Nephron (organoid): Measurements from ENCODE around the gene PCDHGA1.
"Not testable (repeated sequence)": the region's sequence is repeated elsewhere in the genome, so short reads cannot be mapped to it uniquely, and the experiment has no call there.

ENCODE experiments used
- H3K27ac Mint-ChIP-seq, 3 experiments: 2 replicates each; pipeline ENCODE4 v1.8.0; 2020; ENCODE audit warnings: mixed read lengths in 3 of 3, mild to moderate bottlenecking in 2 of 3, moderate library complexity in 1 of 3
- H3K27me3 Mint-ChIP-seq: 2 replicates; pipeline ENCODE4 v1.8.0; 2021; ENCODE audit warnings: low read depth, mild to moderate bottlenecking, moderate library complexity, mixed read lengths
- H3K36me3 Mint-ChIP-seq: 2 replicates; pipeline ENCODE4 v1.8.0; 2020; ENCODE audit warnings: low read depth, mixed read lengths
- H3K4me1 Mint-ChIP-seq: 2 replicates; pipeline ENCODE4 v1.8.0; 2020; ENCODE audit warnings: mixed read lengths
- H3K4me3 Mint-ChIP-seq, 3 experiments: 2 replicates each; pipeline ENCODE4 v1.8.0; 2020; ENCODE audit warnings: mild to moderate bottlenecking in 3 of 3, mixed read lengths in 3 of 3, moderate library complexity in 2 of 3
- H3K9me3 Mint-ChIP-seq: 2 replicates; pipeline ENCODE4 v1.8.0; 2020; ENCODE audit warnings: mixed read lengths
- CTCF ChIP-seq, 3 experiments: fragments of 200-600 bp; sonication (generic); IDR thresholded peaks; one replicate each; pipeline ENCODE4 v1.5.0; 2021; ENCODE audit warnings: antibody characterized with exemption in 3 of 3; ENCODE audit not compliant: unreplicated experiment in 3 of 3

Gene PCDHGA1

GRCh38 chr5:141343953-141344463, 13.7 kb downstream of the PCDHGA1 start:
- no peak overlapping the region for H3K4me3 Mint-ChIP-seq
- H3K27ac Mint-ChIP-seq, result no peak overlapping the region
- H3K4me1 Mint-ChIP-seq, result no peaks in the 10 kb centered on the region
- peaks cover 22% of the 10 kb centered on the region for H3K36me3 Mint-ChIP-seq
- H3K27me3 Mint-ChIP-seq, result peaks cover 4% of the 10 kb centered on the region
- no peak for TF ChIP-seq CTCF (IDR thresholded peaks at IDR 0.05; ENCODE audit: unreplicated experiment in 3 of 3)
- peaks cover 70% of the 10 kb centered on the region for H3K9me3 Mint-ChIP-seq

- no peak for TF ChIP-seq CTCF (IDR thresholded peaks at IDR 0.05; ENCODE audit: unreplicated experiment in 3 of 3)
- peaks cover 4% of the 10 kb centered on the region for H3K27me3 Mint-ChIP-seq
- H3K9me3 Mint-ChIP-seq, result peaks cover 76% of the 10 kb centered on the region
- no peaks in the 10 kb centered on the region for H3K4me1 Mint-ChIP-seq
- H3K27ac Mint-ChIP-seq, result no peak overlapping the region
- no peak overlapping the region for H3K4me3 Mint-ChIP-seq
- peaks cover 24% of the 10 kb centered on the region for H3K36me3 Mint-ChIP-seq
Observed at GRCh38 chr5:141345327-141345726, 15.0 kb downstream of the PCDHGA1 start.

- peaks cover 25% of the 10 kb centered on the region for H3K36me3 Mint-ChIP-seq
- peaks cover 75% of the 10 kb centered on the region for H3K9me3 Mint-ChIP-seq
- H3K4me3 Mint-ChIP-seq, H3K27ac Mint-ChIP-seq, H3K27me3 Mint-ChIP-seq, H3K4me1 Mint-ChIP-seq: not testable (repeated sequence)
Observed at GRCh38 chr5:141346017-141346416, 15.7 kb downstream of the PCDHGA1 start.

GRCh38 chr5:141349917-141350619, 19.8 kb downstream of the PCDHGA1 start, which contains the start of gene PCDHGB1:
Gene PCDHGB1 (plus strand): TSS chr5:141350099. CDS start chr5:141350261, 162 bp downstream.
- no peak for TF ChIP-seq CTCF (IDR thresholded peaks at IDR 0.05; ENCODE audit: unreplicated experiment in 3 of 3)
- no peaks in the 10 kb centered on the region for H3K4me1 Mint-ChIP-seq
- peaks cover 26% of the 10 kb centered on the region for H3K36me3 Mint-ChIP-seq

GRCh38 chr5:141351591-141351990, 21.3 kb downstream of the PCDHGA1 start:
- Mint-ChIP-seq H3K27ac (no peak overlapping the region), H3K9me3 (peaks cover 58% of the 10 kb centered on the region), H3K4me1 (no peaks in the 10 kb centered on the region), H3K36me3 (peaks cover 35% of the 10 kb centered on the region), H3K27me3 (peaks cover 2% of the 10 kb centered on the region), H3K4me3 (no peak overlapping the region)
- TF ChIP-seq CTCF (IDR thresholded peaks at IDR 0.05; ENCODE audit: unreplicated experiment in 3 of 3), result no peak

More at GRCh38 chr5:141349917-141350619, 19.8 kb downstream of the PCDHGA1 start, which contains the start of gene PCDHGB1:
- Mint-ChIP-seq H3K27ac (no peak within 1 kb of the TSS), H3K27me3 (peaks cover 3% of the 10 kb centered on the region), H3K9me3 (peaks cover 54% of the 10 kb centered on the region), H3K4me3 (peak within 1 kb of the TSS in 1 of 3 experiments; percentile 45)

- Mint-ChIP-seq H3K36me3 (peaks cover 37% of the 10 kb centered on the region), H3K4me1 (no peaks in the 10 kb centered on the region), H3K4me3 (no peak within 1 kb of the TSS), H3K27me3 (peaks cover 4% of the 10 kb centered on the region), H3K9me3 (peaks cover 52% of the 10 kb centered on the region), H3K27ac (no peak within 1 kb of the TSS)
- no peak for TF ChIP-seq CTCF (IDR thresholded peaks at IDR 0.05; ENCODE audit: unreplicated experiment in 3 of 3)
Observed at GRCh38 chr5:141354900-141355469, 24.7 kb downstream of the PCDHGA1 start, which contains the start of gene PCDHGA4. Gene PCDHGA4 (plus strand): TSS chr5:141355021. CDS start chr5:141355108, 87 bp downstream.
